Tibial nerve (tissue), 4 donors: ENCODE data around the gene TSPAN6. TPM values are rescaled to one million over a fixed set of nuclear protein-coding genes. Genes with fewer than 3 reads are reported as not detected.

Experiments used
- DNase-seq, 2 donors: peaks; one replicate each; pipeline ENCODE4 v3.0.0-alpha.2; 2019; ENCODE audit warnings: low spot score in 2 of 2
- H3K27ac ChIP-seq, 4 donors: fragments of 200-600 bp; sonication (generic) in 3 of 4; one replicate each; pipeline ENCODE4 v1.5.1; 2017 to 2019; ENCODE audit warnings: mild to moderate bottlenecking in 1 of 4
- H3K27me3 ChIP-seq, 2 donors: fragments of 200-600 bp; sonication (generic) in 1 of 2; one replicate each; pipeline versions ENCODE4 v1.5.1 to v1.6.0; 2017 to 2019
- H3K36me3 ChIP-seq, 3 donors: fragments of 200-600 bp; sonication (generic); one replicate each; pipeline ENCODE4 v1.5.1; 2018 to 2019
- H3K4me1 ChIP-seq, 4 donors: fragments of 200-600 bp; sonication (generic) in 3 of 4; one replicate each; pipeline ENCODE4 v1.5.1; 2017 to 2019
- H3K4me3 ChIP-seq, 4 donors: fragments of 200-600 bp; sonication (generic) in 3 of 4; one replicate each; pipeline ENCODE4 v1.5.1; 2017 to 2019; ENCODE audit warnings: mild to moderate bottlenecking in 1 of 4, moderate library complexity in 1 of 4
- H3K9me3 ChIP-seq, 4 donors: fragments of 200-600 bp; sonication (generic) in 3 of 4; one replicate each; pipeline ENCODE4 v1.5.1; 2017 to 2019
- CTCF ChIP-seq, 5 experiments: fragments of 200-600 bp in 3 of 5; fragments of 450-650 bp in 2 of 5; sonication (generic) in 3 of 5; IDR thresholded peaks; one replicate each; pipeline ENCODE4 v1.5.1; 2016 to 2019; ENCODE audit warnings: antibody characterized with exemption in 5 of 5, mild to moderate bottlenecking in 3 of 5, moderate library complexity in 2 of 5
- EP300 ChIP-seq, 2 donors: sonication (generic); formaldehyde crosslinking; IDR thresholded peaks; one replicate each; pipeline ENCODE4 v1.6.1; 2017; ENCODE audit warnings: antibody characterized with exemption in 2 of 2, mild to moderate bottlenecking in 1 of 2
- POLR2A ChIP-seq, 2 donors: fragments of 450-650 bp; IDR thresholded peaks; one replicate each; pipeline ENCODE4 v1.6.1; 2017; ENCODE audit warnings: antibody characterized with exemption in 2 of 2, mild to moderate bottlenecking in 2 of 2, moderate library complexity in 2 of 2
- WGBS, 2 donors: methylation state at CpG; one replicate each; pipeline ENCODE4 v1.1.5; 2018; 5-methylcytosine and 5-hydroxymethylcytosine counted together
- total RNA-seq, 4 donors: library from RNA; depleted of rRNA; stranded (reverse); fragments of >200 nt; gene quantifications; one replicate each; pipeline ENCODE4 v1.1.0, GENCODE V29; 2016

The TSPAN6 gene
- total RNA-seq, 4 donors from 2014 or later, result 31.5 to 34.1 (median 32.5) TPM

- no peak for DNase-seq
Measured at GRCh38 chrX:100606753-100607152, 29.9 kb downstream of the TSPAN6 start.

GRCh38 chrX:100600758-100601157, 35.8 kb downstream of the TSPAN6 start:
- no peak overlapping the region for H3K27ac ChIP-seq
- no peak for TF ChIP-seq POLR2A (IDR thresholded peaks at IDR 0.05)
- no peak for TF ChIP-seq EP300 (IDR thresholded peaks at IDR 0.05)
- no peak for TF ChIP-seq CTCF (IDR thresholded peaks at IDR 0.05)
- H3K27me3 ChIP-seq, result peaks cover 0 to 33% of the 10 kb centered on the region in 2 donors
- no peaks in the 10 kb centered on the region for H3K9me3 ChIP-seq
- no peaks in the 10 kb centered on the region for H3K36me3 ChIP-seq
- H3K4me3 ChIP-seq, result no peak overlapping the region
- WGBS, 2 donors, result 56 to 75% methylated on average over 1 of the region's 1 CpG
- H3K4me1 ChIP-seq, result no peaks in the 10 kb centered on the region
- no peak for DNase-seq

More at GRCh38 chrX:100606753-100607152, 29.9 kb downstream of the TSPAN6 start:
- Histone ChIP-seq H3K9me3 (no peaks in the 10 kb centered on the region), H3K27ac (no peak overlapping the region), H3K4me1 (no peaks in the 10 kb centered on the region), H3K36me3 (no peaks in the 10 kb centered on the region), H3K27me3 (peaks cover 0 to 24% of the 10 kb centered on the region in 2 donors), H3K4me3 (no peak overlapping the region)
- TF ChIP-seq POLR2A (IDR thresholded peaks at IDR 0.05) (no peak), CTCF (IDR thresholded peaks at IDR 0.05) (no peak), EP300 (IDR thresholded peaks at IDR 0.05) (no peak)
- 71 to 89% methylated on average over 1 of the region's 1 CpG for WGBS, 2 donors

- TF ChIP-seq CTCF (IDR thresholded peaks at IDR 0.05) (no peak), EP300 (IDR thresholded peaks at IDR 0.05) (no peak), POLR2A (IDR thresholded peaks at IDR 0.05) (no peak)
- Histone ChIP-seq H3K4me1 (no peaks in the 10 kb centered on the region), H3K4me3 (no peak overlapping the region), H3K27ac (no peak overlapping the region), H3K36me3 (no peaks in the 10 kb centered on the region), H3K27me3 (peaks cover 0 to 34% of the 10 kb centered on the region in 2 donors), H3K9me3 (no peaks in the 10 kb centered on the region)
- DNase-seq, result no peak
Measured at GRCh38 chrX:100600340-100600739, 36.3 kb downstream of the TSPAN6 start.

GRCh38 chrX:100599456-100599855, 37.1 kb downstream of the TSPAN6 start:
- peaks cover 0 to 31% of the 10 kb centered on the region in 2 donors for H3K27me3 ChIP-seq
- no peak for TF ChIP-seq POLR2A (IDR thresholded peaks at IDR 0.05)
- TF ChIP-seq CTCF (IDR thresholded peaks at IDR 0.05), result no peak
- no peak for TF ChIP-seq EP300 (IDR thresholded peaks at IDR 0.05)
- no peaks in the 10 kb centered on the region for H3K36me3 ChIP-seq
- DNase-seq, result no peak
- no peak overlapping the region for H3K4me3 ChIP-seq
- WGBS, 2 donors, result 66 to 73% methylated on average over 9 of the region's 9 CpGs
- no peaks in the 10 kb centered on the region for H3K9me3 ChIP-seq
- H3K27ac ChIP-seq, result no peak overlapping the region
- H3K4me1 ChIP-seq, result no peaks in the 10 kb centered on the region

- no peaks in the 10 kb centered on the region for H3K36me3 ChIP-seq
- 45 to 72% methylated on average over 2 of the region's 2 CpGs for WGBS, 2 donors
- H3K27me3 ChIP-seq, result peaks cover 0 to 23% of the 10 kb centered on the region in 2 donors
- peaks cover 0 to 6% (median 0%) of the 10 kb centered on the region in 4 donors for H3K4me1 ChIP-seq
- TF ChIP-seq CTCF (IDR thresholded peaks at IDR 0.05) (no peak), POLR2A (IDR thresholded peaks at IDR 0.05) (no peak), EP300 (IDR thresholded peaks at IDR 0.05) (no peak)
- no peaks in the 10 kb centered on the region for H3K9me3 ChIP-seq
- DNase-seq, result no peak
- H3K4me3 ChIP-seq, result no peak overlapping the region
- H3K27ac ChIP-seq, result no peak overlapping the region
Measured at GRCh38 chrX:100596601-100597000, 40.0 kb downstream of the TSPAN6 start.
